ENCODE measurements around the gene C11orf97.
"Not testable (repeated sequence)": the region's sequence is repeated elsewhere in the genome, so short reads cannot be mapped to it uniquely, and the experiment has no call there.

The C11orf97 gene

GRCh38 chr11:94525546-94526324 is 13.5 kb downstream of the C11orf97 start:
- no peak for DNase-seq

- DNase-seq: no peak
These were observed 14.6 kb downstream of the C11orf97 start for GRCh38 chr11:94526645-94527438.

DNA sequence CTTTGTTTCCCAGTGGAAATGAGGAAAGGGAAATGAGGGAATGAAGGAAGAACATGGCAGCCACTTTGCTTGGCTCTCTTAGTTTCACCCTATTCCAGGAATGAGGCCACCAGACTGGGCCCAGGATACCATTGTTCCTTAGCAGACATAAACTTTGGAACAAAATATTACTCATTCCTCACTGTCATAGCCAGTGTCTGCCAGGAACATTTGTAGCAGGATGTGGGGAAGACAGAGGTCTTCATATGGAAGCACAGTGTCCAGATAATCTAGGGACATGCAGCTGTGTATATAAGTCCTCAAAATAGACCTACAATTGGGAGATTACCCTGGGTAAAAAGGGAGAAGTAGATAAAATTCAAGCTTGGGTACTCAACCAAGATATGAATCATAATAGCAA is 16.3 kb downstream of the C11orf97 start:
- no peak for DNase-seq

DNA sequence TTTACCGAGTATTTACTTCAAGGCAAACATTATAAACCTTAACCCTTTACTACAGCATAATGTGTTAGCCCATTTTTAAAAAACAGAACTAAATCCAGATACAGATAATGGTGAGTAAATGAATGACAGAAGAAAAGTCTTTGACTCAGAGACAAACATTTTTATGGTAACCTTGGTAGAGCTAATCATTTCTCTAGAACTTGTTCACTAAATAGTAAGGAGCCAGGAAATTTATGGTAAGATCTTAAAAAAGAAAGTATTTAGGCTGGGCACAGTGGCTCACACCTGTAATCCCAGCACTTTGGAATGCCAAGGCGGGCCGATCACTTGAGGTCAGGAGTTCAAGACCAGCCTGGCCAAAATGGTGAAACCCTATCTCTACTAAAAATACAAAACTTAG is 19.9 kb downstream of the C11orf97 start:
- no peak for DNase-seq

GRCh38 chr11:94533206-94533605 is 20.9 kb downstream of the C11orf97 start:
- DNase-seq: no peak

DNA sequence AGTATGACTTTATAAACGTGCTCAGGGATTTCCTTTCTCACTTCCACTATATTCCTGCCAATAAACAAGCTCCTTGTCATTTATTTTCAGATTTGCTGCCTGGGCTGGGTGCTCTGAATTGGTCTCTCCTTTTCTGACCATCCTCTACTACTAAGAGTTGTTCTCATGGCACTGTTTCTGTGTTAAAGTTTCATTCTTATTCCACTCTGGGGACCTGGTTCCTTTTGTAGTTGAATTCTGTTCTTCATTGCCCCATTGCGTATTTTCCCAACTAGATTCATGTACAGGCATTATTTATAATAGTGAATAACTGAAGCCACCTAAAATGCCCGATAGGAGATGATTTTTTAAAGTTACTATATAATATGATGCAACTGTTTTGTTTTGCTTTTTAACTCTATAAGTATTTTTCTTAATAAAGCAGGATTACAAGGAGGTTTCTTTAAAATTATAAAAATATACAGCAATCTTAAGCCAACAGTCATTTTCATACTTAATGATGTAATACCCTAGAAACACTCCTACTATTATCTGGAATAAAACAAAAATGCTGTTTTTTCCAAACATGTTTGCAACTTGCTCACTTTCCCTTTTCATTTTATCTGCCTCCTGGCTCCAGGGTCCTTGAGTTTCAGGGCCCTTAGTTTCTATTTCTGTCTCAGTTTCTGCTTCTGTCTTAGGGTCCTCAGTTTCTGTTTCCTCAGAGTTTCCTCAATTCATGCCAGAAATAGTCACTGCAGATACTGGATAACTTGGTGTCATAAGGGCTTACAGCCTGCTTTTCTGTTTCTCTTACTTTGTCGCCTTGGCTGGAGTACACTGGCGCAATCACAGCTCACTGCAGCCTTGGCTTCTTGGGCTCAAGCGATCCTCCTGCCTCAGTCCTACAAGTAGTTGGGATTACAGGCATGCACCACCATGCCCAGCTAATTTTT is 21.7 kb downstream of the C11orf97 start:
- no peak for DNase-seq

- DNase-seq: no peak
These were observed 24.1 kb downstream of the C11orf97 start for GRCh38 chr11:94536386-94536785.

- no peak for DNase-seq
These were observed 24.9 kb downstream of the C11orf97 start for GRCh38 chr11:94537031-94537600.

DNA sequence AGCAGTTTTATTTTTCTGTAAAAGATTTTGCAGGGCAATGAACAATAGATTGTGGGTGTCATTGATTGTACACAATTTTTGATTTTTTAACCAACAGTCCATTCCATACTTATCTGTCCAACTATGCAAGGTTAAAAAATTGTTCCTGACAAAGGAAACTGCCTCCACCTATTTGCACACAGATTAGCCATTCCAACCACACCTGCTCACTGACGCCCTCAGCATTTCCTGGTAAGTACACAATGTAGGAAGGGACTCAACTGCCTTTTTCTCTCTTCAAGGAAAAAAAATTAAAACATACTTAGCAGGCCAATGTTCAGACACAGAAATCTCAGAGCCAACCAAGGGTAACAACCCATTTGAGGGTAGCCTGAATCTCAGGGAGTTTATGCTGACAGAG is 27.2 kb downstream of the C11orf97 start:
- no peak for DNase-seq

GRCh38 chr11:94543695-94544645 is 31.7 kb downstream of the C11orf97 start, which contains the start of gene FUT4:
FUT4 (plus strand) TSS chr11:94543921; CDS start chr11:94544134, 213 bp downstream.
- peak; percentile 49 for DNase-seq

- DNase-seq: no peak
These were observed 32.5 kb downstream of the C11orf97 start for GRCh38 chr11:94544646-94545263.

DNA sequence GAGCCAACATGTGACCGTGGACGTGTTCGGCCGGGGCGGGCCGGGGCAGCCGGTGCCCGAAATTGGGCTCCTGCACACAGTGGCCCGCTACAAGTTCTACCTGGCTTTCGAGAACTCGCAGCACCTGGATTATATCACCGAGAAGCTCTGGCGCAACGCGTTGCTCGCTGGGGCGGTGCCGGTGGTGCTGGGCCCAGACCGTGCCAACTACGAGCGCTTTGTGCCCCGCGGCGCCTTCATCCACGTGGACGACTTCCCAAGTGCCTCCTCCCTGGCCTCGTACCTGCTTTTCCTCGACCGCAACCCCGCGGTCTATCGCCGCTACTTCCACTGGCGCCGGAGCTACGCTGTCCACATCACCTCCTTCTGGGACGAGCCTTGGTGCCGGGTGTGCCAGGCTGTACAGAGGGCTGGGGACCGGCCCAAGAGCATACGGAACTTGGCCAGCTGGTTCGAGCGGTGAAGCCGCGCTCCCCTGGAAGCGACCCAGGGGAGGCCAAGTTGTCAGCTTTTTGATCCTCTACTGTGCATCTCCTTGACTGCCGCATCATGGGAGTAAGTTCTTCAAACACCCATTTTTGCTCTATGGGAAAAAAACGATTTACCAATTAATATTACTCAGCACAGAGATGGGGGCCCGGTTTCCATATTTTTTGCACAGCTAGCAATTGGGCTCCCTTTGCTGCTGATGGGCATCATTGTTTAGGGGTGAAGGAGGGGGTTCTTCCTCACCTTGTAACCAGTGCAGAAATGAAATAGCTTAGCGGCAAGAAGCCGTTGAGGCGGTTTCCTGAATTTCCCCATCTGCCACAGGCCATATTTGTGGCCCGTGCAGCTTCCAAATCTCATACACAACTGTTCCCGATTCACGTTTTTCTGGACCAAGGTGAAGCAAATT is 33.3 kb downstream of the C11orf97 start:
- DNase-seq: no peak

DNA sequence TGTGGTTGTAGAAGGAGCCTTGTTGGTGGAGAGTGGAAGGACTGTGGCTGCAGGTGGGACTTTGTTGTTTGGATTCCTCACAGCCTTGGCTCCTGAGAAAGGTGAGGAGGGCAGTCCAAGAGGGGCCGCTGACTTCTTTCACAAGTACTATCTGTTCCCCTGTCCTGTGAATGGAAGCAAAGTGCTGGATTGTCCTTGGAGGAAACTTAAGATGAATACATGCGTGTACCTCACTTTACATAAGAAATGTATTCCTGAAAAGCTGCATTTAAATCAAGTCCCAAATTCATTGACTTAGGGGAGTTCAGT is 33.9 kb downstream of the C11orf97 start:
- DNase-seq: no peak

- no peak for DNase-seq
These were observed 34.6 kb downstream of the C11orf97 start for GRCh38 chr11:94546886-94547285.

- DNase-seq: no peak
These were observed 36.9 kb downstream of the C11orf97 start for GRCh38 chr11:94549146-94549545.

GRCh38 chr11:94550513-94550912 is 38.3 kb downstream of the C11orf97 start:
- DNase-seq: no peak

DNA sequence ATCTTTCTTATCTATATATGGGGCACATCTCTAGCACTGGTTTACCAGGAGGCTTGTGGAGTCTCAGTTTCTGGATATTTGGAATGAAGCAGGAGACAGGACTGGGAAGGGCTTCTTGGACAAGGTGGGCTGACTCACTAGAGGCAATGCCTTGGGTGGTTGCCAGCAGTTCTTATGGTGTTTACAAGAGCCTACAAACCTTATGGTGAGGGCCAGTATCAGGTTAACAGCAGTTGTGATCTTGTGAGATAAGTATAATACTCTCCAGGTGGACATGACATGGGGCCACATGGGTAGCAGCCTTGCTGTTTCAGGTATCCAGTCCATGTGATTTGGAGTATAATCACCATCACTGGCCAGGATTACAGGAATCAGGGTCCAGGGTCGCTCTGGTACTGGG is 41.7 kb downstream of the C11orf97 start:
- DNase-seq: no peak

DNA sequence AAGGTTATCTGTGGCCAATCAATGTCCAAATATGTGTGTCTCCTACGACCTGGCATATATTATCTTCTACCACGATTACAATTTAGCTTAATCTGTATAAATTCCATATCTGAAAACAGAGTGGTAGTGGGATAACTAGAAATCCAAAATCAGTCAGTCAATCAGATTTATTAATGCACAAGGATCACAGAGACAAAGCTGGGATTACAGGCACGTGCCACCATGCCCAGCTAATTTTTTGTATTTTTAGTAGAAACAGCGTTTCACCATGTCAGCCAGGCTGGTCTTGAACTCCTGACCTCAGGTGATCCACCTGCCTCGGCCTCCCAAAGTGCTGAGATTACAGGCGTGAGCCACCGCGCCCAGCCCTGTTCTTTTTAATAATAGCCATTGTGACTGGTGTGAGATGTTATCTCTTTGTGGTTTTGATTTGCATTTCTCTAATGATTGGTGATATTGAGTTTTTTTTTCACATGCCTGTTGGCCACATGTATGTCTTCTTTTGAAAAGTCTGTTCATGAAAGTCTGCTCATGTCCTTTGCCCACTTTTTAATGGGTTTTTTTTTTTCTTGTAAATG is 43.6 kb downstream of the C11orf97 start:
- DNase-seq: not testable (repeated sequence)

DNA sequence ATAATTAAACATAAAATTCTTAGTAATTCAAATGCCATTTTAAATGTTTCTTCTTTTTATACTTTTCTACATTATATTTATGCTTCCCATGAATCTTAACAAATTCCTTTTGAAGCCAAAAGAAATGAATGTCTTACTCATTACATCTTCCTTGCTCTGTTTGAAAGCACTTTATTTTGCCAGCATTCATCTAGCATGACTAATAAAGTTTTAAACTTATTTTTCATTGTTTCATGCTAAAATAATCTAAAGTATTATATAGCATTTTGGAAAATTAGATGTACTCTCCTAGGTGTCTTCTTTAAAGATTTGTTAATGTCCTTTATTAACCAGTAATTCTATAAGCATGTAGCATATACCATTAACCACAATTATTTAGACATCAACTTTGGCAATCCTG is 45.2 kb downstream of the C11orf97 start:
- DNase-seq: no peak

DNA sequence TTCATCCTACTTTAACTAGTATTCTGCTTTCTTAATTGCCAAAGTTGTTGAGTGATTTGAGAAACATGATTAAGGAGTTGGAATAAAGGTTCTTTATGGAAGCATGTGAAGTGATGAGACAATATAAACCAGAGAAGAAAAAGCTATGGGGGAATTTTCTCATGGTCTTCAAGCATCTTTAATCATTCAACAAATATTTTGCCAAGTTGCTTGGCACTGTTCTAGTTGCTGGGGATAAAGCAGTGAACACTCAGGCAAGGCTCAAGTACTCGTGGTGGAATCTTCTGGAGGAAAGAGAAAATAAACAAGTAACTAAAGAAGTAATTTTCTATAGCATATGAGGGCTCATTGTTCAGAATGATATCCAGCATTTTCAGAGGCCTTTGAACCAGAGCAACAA is 45.7 kb downstream of the C11orf97 start:
- DNase-seq: no peak

All from activated CD4-positive, alpha-beta T cell treated with anti-CD3 and anti-CD28 coated beads for 1 hour (primary cell).